ENCODE measurements around the gene TFDP2. TPM values are rescaled to one million over a fixed set of nuclear protein-coding genes. Genes with fewer than 3 reads are reported as not detected.

The TFDP2 gene
- total and polyA plus RNA-seq, 2 of the 8 experiments (the other 6 are each of a cell fraction or from before 2014, with no cell fraction given), result 41.1 to 119 TPM

GRCh38 chr3:142072816-142073215 lies 76.5 kb downstream of the TFDP2 start:
- Histone ChIP-seq H3K9me3 (ENCODE audit: insufficient read depth in 2 of 2, low read depth in 1 of 2, low read length in 1 of 2) (no peaks in the 10 kb centered on the region), H2BK120ac (replicated peaks; ENCODE audit: low read depth, low read length) (no peak overlapping the region), H4K20me1 (replicated peaks in 1 of 2; ENCODE audit: control insufficient read depth in 1 of 2, insufficient read depth in 2 of 2, low read length in 2 of 2) (no peaks in the 10 kb centered on the region), H3K4me2 (ENCODE audit: insufficient read depth in 1 of 2, low read depth in 2 of 2, low read length in 2 of 2) (no peak overlapping the region), H4K8ac (ENCODE audit: extremely low read depth, insufficient read depth, low read length) (no peak overlapping the region), H2BK15ac (ENCODE audit: low read length) (no peak overlapping the region), H3K9ac (replicated peaks in 1 of 4; ENCODE audit: extremely low read depth in 1 of 4, low read depth in 3 of 4, low read length in 3 of 4) (no peak overlapping the region), H3K4me3 (ENCODE audit: extremely low read depth in 1 of 4, insufficient read depth in 2 of 4, low read depth in 3 of 4, low read length in 4 of 4) (no peak overlapping the region), H3K27me3 (replicated peaks in 1 of 4; ENCODE audit: control insufficient read depth in 3 of 4, extremely low read depth in 1 of 4, insufficient read depth in 3 of 4, low read length in 3 of 4) (no peaks in the 10 kb centered on the region), H3K4ac (replicated peaks; ENCODE audit: insufficient read length, low read depth, low read length) (no peak overlapping the region), H3K56ac (replicated peaks; ENCODE audit: insufficient read length, low read depth, low read length) (no peak overlapping the region), H2BK20ac (ENCODE audit: low read length) (no peak overlapping the region), H3K4me1 (replicated peaks in 1 of 4; ENCODE audit: control insufficient read depth in 3 of 4, insufficient read depth in 4 of 4, low read length in 3 of 4) (no peaks in the 10 kb centered on the region; a peak in 1 of 7 replicates), H4K91ac (replicated peaks; ENCODE audit: insufficient read length, low read length) (no peak overlapping the region), H3K14ac (ENCODE audit: insufficient read length) (no peak overlapping the region), H3K27ac (ENCODE audit: low read depth, low read length) (no peak overlapping the region), H2BK5ac (ENCODE audit: low read depth, low read length) (no peak overlapping the region), H2AK5ac (ENCODE audit: low read depth, low read length) (0 out of 2 replicates have a peak overlapping the region, but pooled peaks have one; percentile 26), H4K5ac (ENCODE audit: insufficient read length, low read depth, low read length) (no peak overlapping the region), H3K23me2 (ENCODE audit: low read depth, low read length) (no peaks in the 10 kb centered on the region), H2BK12ac (ENCODE audit: low read depth, low read length) (0 out of 2 replicates have a peak overlapping the region, but pooled peaks have one; percentile 11), H3K79me1 (ENCODE audit: low read depth, low read length) (no peaks in the 10 kb centered on the region), H3K36me3 (ENCODE audit: control insufficient read depth in 2 of 4, insufficient read depth in 4 of 4, low read length in 3 of 4) (no peaks in the 10 kb centered on the region), H2AFZ (ENCODE audit: low read length) (no peak overlapping the region), H3K79me2 (ENCODE audit: control insufficient read depth in 1 of 2, insufficient read depth in 2 of 2, low read length in 2 of 2) (no peaks in the 10 kb centered on the region), H3K18ac (ENCODE audit: extremely low read depth, low read length) (0 out of 2 replicates have a peak overlapping the region, but pooled peaks have one; percentile 52), H3K23ac (ENCODE audit: insufficient read length) (no peak overlapping the region)
- DNase-seq (ENCODE audit: low read depth in 1 of 2, low spot score in 2 of 2) (no peak), FAIRE-seq (no peak)
- TF ChIP-seq CTBP2 (IDR thresholded peaks at IDR 0.05; ENCODE audit: borderline replicate concordance, insufficient read depth, insufficient read length, low read length) (no peak), E2F6 (IDR thresholded peaks at IDR 0.05) (no peak), KDM1A (IDR thresholded peaks at IDR 0.05; ENCODE audit: borderline replicate concordance, low read length) (no peak), NANOG (IDR thresholded peaks at IDR 0.05; ENCODE audit: insufficient read depth, low read depth, low read length, poor library complexity, severe bottlenecking) (no peak), CREB1 (IDR thresholded peaks at IDR 0.05) (no peak), TAF7 (optimal IDR thresholded peaks at IDR 0.05; ENCODE audit: borderline replicate concordance, low read depth, low read length) (no peak), FOSL1 (IDR thresholded peaks at IDR 0.05; ENCODE audit: insufficient read depth, low read depth, low read length) (no peak), POLR2AphosphoS5 (IDR thresholded peaks at IDR 0.05; ENCODE audit: low read depth, low read length) (no peak)
- POLR2A ChIA-PET (ENCODE audit: partially characterized antibody), result no interaction called here
- WGBS, 2 experiments (ENCODE audit: extremely low coverage in 1 of 2, insufficient coverage in 1 of 2, insufficient read length in 1 of 2, insufficient replicate concordance in 2 of 2, low coverage in 1 of 2, low lambda C conversion rate in 2 of 2, missing lambda C conversion rate in 1 of 2), result 90% methylated on average over 3 of the region's 3 CpGs; no CpG with 5 or more reads in 1 of the 2 experiments
- CTCF ChIA-PET (ENCODE audit: partially characterized antibody), result interaction anchor here (0.6 to 1.2 kb wide), 3 partner anchors 13 to 21 kb away, joined by 3 read pairs; no protein-coding TSS in a partner anchor

Data from H1 (cell line).